Activated T-cell treated with anti-CD3 and anti-CD28 coated beads for 48 hours (primary cell): ENCODE data around the gene KRT34.
"Not testable (repeated sequence)": the region's sequence is repeated elsewhere in the genome, so short reads cannot be mapped to it uniquely, and the experiment has no call there.

Experiments used
- DNase-seq: peaks from one replicate; pipeline ENCODE4 v3.0.0-alpha.2; 2020; ENCODE audit warnings: low read depth

The KRT34 gene

GRCh38 chr17:41381943-41382342 lies at the start of gene KRT34:
TSS of gene KRT34 (minus strand) at chr17:41382306. CDS start at chr17:41382246, 60 bp downstream.
- not testable (repeated sequence) for DNase-seq

- DNase-seq, result not testable (repeated sequence)
Observed at GRCh38 chr17:41430376-41430775, 48.3 kb upstream of the KRT34 start.

GRCh38 chr17:41429667-41430066 lies 47.6 kb upstream of the KRT34 start:
- no peak for DNase-seq

- DNase-seq, result no peak
Observed at GRCh38 chr17:41428591-41429291, 46.6 kb upstream of the KRT34 start.

GRCh38 chr17:41424111-41424635 lies 42.1 kb upstream of the KRT34 start, which contains the start of gene KRT37:
TSS of gene KRT37 (minus strand) at chr17:41424585. CDS start at chr17:41424523, 62 bp downstream.
- DNase-seq, result no peak

- not testable (repeated sequence) for DNase-seq
Observed at GRCh38 chr17:41422586-41422985, 40.5 kb upstream of the KRT34 start.

GRCh38 chr17:41421617-41422016 lies 39.5 kb upstream of the KRT34 start:
- DNase-seq, result no peak

GRCh38 chr17:41421116-41421515 lies 39.0 kb upstream of the KRT34 start:
- no peak for DNase-seq

- DNase-seq, result no peak
Observed at GRCh38 chr17:41420134-41420533, 38.0 kb upstream of the KRT34 start.

- no peak for DNase-seq
Observed at GRCh38 chr17:41419716-41420115, 37.6 kb upstream of the KRT34 start.

GRCh38 chr17:41418116-41418860 lies 36.2 kb upstream of the KRT34 start:
- DNase-seq, result no peak

- no peak for DNase-seq
Observed at GRCh38 chr17:41417576-41418015, 35.5 kb upstream of the KRT34 start.

- no peak for DNase-seq
Observed at GRCh38 chr17:41417127-41417526, 35.0 kb upstream of the KRT34 start.

GRCh38 chr17:41416479-41416878 lies 34.4 kb upstream of the KRT34 start:
- DNase-seq, result no peak

GRCh38 chr17:41415833-41416335 lies 33.8 kb upstream of the KRT34 start:
- DNase-seq, result no peak

- no peak for DNase-seq
Observed at GRCh38 chr17:41415411-41415810, 33.3 kb upstream of the KRT34 start.

GRCh38 chr17:41413982-41414381 lies 31.9 kb upstream of the KRT34 start:
- no peak for DNase-seq

GRCh38 chr17:41413353-41413957 lies 31.3 kb upstream of the KRT34 start:
- no peak for DNase-seq

GRCh38 chr17:41411072-41411840 lies 29.1 kb upstream of the KRT34 start:
- DNase-seq, result no peak

- DNase-seq, result no peak
Observed at GRCh38 chr17:41407226-41407625, 25.1 kb upstream of the KRT34 start.

GRCh38 chr17:41406205-41406604 lies 24.1 kb upstream of the KRT34 start:
- DNase-seq, result no peak
